Endothelial cell of umbilical vein (primary cell): Measurements from ENCODE around the gene FBXO27.

Experiments
- FOS ChIP-seq: IDR thresholded peaks from 2 replicates; pipeline ENCODE4 v1.6.1; 2011; ENCODE audit warnings: mild to moderate bottlenecking, low read length, moderate library complexity, borderline replicate concordance; ENCODE audit not compliant: insufficient read depth
- MYC ChIP-seq: IDR thresholded peaks from one replicate; pipeline ENCODE4 v1.6.1; 2011; ENCODE audit warnings: mild to moderate bottlenecking, low read depth, low read length
- POLR2A ChIP-seq: IDR thresholded peaks from 2 replicates; pipeline ENCODE4 v1.6.1; 2012; ENCODE audit warnings: low read depth, mild to moderate bottlenecking, control low read depth, low read length
- TF ChIP-seq, protein P1 (sequence below): IDR thresholded peaks from 2 replicates; pipeline ENCODE4 v1.6.1; 2011; ENCODE audit not compliant: insufficient read depth, insufficient read length
- TF ChIP-seq, protein P2 (sequence below), 2 donors: IDR thresholded peaks; 1 replicate in 1 of 2; 2 replicates in 1 of 2; pipeline ENCODE4 v1.5.1; 2011; ENCODE audit warnings: low read length in 2 of 2, mild to moderate bottlenecking in 2 of 2, moderate library complexity in 2 of 2, control low read depth in 1 of 2, inconsistent platforms in 1 of 2, low read depth in 1 of 2; ENCODE audit not compliant: insufficient read depth in 1 of 2; ENCODE audit errors: extremely low read depth in 1 of 2

GRCh38 chr19:39064405-39064804 is 32.1 kb upstream of the FBXO27 start:
- TF ChIP-seq, protein P1, sequence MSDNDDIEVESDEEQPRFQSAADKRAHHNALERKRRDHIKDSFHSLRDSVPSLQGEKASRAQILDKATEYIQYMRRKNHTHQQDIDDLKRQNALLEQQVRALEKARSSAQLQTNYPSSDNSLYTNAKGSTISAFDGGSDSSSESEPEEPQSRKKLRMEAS: no peak
- TF ChIP-seq, protein P2, sequence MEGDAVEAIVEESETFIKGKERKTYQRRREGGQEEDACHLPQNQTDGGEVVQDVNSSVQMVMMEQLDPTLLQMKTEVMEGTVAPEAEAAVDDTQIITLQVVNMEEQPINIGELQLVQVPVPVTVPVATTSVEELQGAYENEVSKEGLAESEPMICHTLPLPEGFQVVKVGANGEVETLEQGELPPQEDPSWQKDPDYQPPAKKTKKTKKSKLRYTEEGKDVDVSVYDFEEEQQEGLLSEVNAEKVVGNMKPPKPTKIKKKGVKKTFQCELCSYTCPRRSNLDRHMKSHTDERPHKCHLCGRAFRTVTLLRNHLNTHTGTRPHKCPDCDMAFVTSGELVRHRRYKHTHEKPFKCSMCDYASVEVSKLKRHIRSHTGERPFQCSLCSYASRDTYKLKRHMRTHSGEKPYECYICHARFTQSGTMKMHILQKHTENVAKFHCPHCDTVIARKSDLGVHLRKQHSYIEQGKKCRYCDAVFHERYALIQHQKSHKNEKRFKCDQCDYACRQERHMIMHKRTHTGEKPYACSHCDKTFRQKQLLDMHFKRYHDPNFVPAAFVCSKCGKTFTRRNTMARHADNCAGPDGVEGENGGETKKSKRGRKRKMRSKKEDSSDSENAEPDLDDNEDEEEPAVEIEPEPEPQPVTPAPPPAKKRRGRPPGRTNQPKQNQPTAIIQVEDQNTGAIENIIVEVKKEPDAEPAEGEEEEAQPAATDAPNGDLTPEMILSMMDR (IDR thresholded peaks at IDR 0.05; ENCODE audit: extremely low read depth in 1 of 2, insufficient read depth in 1 of 2, low read depth in 1 of 2, low read length in 2 of 2): no peak
- TF ChIP-seq POLR2A (no peak), MYC (no peak), FOS (no peak)
